Neural progenitor cell (in vitro differentiated cells): Measurements from ENCODE around the gene PLA2G4B. TPM values are rescaled to one million over a fixed set of nuclear protein-coding genes. Genes with fewer than 3 reads are reported as not detected.
A peak's percentile ranks its signal among the peaks of the same experiment; 100 is the strongest.

Experiments
- DNase-seq: peaks from one replicate; pipeline ENCODE4 v3.0.0-alpha.2; 2016; ENCODE audit warnings: low spot score
- H2AFZ ChIP-seq: fragments of 200-600 bp; sonication (generic); replicated peaks from 2 replicates; pipeline ENCODE4 v1.6.1; 2016; ENCODE audit warnings: antibody characterized with exemption
- H3F3A ChIP-seq: fragments of 200-600 bp; sonication (generic); 2 replicates; pipeline ENCODE4 v1.6.1; 2016; ENCODE audit warnings: antibody characterized with exemption, low read depth
- H3K27ac ChIP-seq: fragments of 200-600 bp; sonication (generic); 2 replicates; pipeline ENCODE4 v1.5.1; 2016; ENCODE audit warnings: mild to moderate bottlenecking
- H3K27me3 ChIP-seq: fragments of 200-600 bp; sonication (generic); 2 replicates; pipeline ENCODE4 v1.6.1; 2016; ENCODE audit warnings: mild to moderate bottlenecking, moderate library complexity
- H3K36me3 ChIP-seq: fragments of 200-600 bp; sonication (generic); 2 replicates; pipeline ENCODE4 v1.5.1; 2016
- H3K4me1 ChIP-seq: fragments of 200-600 bp; sonication (generic); 2 replicates; pipeline ENCODE4 v1.6.1; 2016; ENCODE audit warnings: mixed run types
- H3K4me2 ChIP-seq: fragments of 200-600 bp; sonication (generic); 2 replicates; pipeline ENCODE4 v1.6.1; 2016
- H3K4me3 ChIP-seq: fragments of 200-600 bp; sonication (generic); 2 replicates; pipeline ENCODE4 v1.5.1; 2016
- H3K79me2 ChIP-seq: fragments of 200-600 bp; sonication (generic); 2 replicates; pipeline ENCODE4 v1.6.1; 2016; ENCODE audit warnings: low read depth
- H3K9ac ChIP-seq: fragments of 200-600 bp; sonication (generic); 2 replicates; pipeline ENCODE4 v1.6.1; 2016
- H3K9me3 ChIP-seq: fragments of 200-600 bp; sonication (generic); 2 replicates; pipeline ENCODE4 v1.5.1; 2016; ENCODE audit warnings: low read depth
- H4K20me1 ChIP-seq: fragments of 200-600 bp; sonication (generic); 2 replicates; pipeline ENCODE4 v1.6.1; 2016; ENCODE audit warnings: low read depth
- H3K27ac Mint-ChIP-seq: 3 replicates; pipeline ENCODE4 v1.8.0; 2021; ENCODE audit warnings: mixed read lengths
- H3K27me3 Mint-ChIP-seq: 2 replicates; pipeline ENCODE4 v1.8.0; 2022; ENCODE audit warnings: low read depth, mild to moderate bottlenecking, inconsistent platforms, moderate library complexity, mixed read lengths; ENCODE audit not compliant: insufficient read depth
- H3K36me3 Mint-ChIP-seq: 3 replicates; pipeline ENCODE4 v1.8.0; 2021; ENCODE audit warnings: mixed read lengths
- H3K4me1 Mint-ChIP-seq: 3 replicates; pipeline ENCODE4 v1.8.0; 2021; ENCODE audit warnings: mixed read lengths
- H3K4me3 Mint-ChIP-seq: 3 replicates; pipeline ENCODE4 v1.8.0; 2021; ENCODE audit warnings: mild to moderate bottlenecking, moderate library complexity, mixed read lengths
- H3K9me3 Mint-ChIP-seq: 3 replicates; pipeline ENCODE4 v1.8.0; 2020; ENCODE audit warnings: mixed read lengths
- EZH2 ChIP-seq: fragments of 200-600 bp; sonication (generic); IDR thresholded peaks from 2 replicates; pipeline ENCODE4 v1.6.1; 2017; ENCODE audit warnings: antibody characterized with exemption, mild to moderate bottlenecking, moderate library complexity
- EZH2phosphoT487 ChIP-seq: fragments of 200-600 bp; sonication (generic); IDR thresholded peaks from 2 replicates; pipeline ENCODE4 v1.6.1; 2017; ENCODE audit warnings: antibody characterized with exemption
- total RNA-seq: library from RNA; depleted of rRNA; stranded (reverse); fragments of >200 nt; gene quantifications from 2 replicates; pipeline ENCODE4 v1.2.3, GENCODE V29; 2015; ENCODE audit warnings: low replicate concordance
- TF ChIP-seq, protein P1 (sequence below): fragments of 200-600 bp; sonication (generic); IDR thresholded peaks from 2 replicates; pipeline ENCODE4 v1.5.1; 2017; ENCODE audit warnings: antibody characterized with exemption, mild to moderate bottlenecking

The PLA2G4B gene
- total RNA-seq, 1 donor from 2014 or later, result 2.0 TPM

DNA sequence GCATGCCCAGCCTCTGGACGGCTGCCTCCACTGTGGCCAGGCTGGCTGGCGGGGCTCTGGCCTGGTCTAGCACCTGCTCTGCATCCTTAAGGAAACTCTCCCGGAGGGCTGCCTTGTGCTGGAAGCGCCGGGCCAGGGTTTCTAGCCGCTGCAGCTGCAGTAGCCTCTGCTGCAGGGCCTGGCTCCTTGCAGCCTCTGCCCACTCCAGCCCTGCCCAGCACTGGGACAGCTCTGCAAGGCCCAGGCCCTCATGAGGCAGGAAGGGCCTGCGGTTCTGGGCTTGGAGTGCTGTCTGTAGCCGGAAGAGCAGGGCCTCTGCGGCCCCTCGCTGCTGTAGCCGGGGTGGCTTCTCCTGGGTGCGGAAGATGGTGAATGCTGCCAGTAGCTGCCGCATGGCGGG is 47.2 kb downstream of the PLA2G4B start:
- Mint-ChIP-seq H3K27me3 (peaks cover 13% of the 10 kb centered on the region), H3K4me3 (no peak overlapping the region), H3K36me3 (peaks cover 4% of the 10 kb centered on the region), H3K9me3 (no peaks in the 10 kb centered on the region), H3K27ac (no peak overlapping the region), H3K4me1 (peaks cover 20% of the 10 kb centered on the region)
- Histone ChIP-seq H3K27ac (no peak overlapping the region), H3K9ac (no peak overlapping the region), H3K36me3 (no peaks in the 10 kb centered on the region), H3K27me3 (peaks cover 39% of the 10 kb centered on the region), H3K4me2 (peak overlapping the region; percentile 55), H3K79me2 (no peaks in the 10 kb centered on the region), H3K4me3 (no peak overlapping the region), H2AFZ (no peak overlapping the region), H3K4me1 (peaks cover 26% of the 10 kb centered on the region), H3F3A (peaks cover 8% of the 10 kb centered on the region), H3K9me3 (no peaks in the 10 kb centered on the region), H4K20me1 (no peaks in the 10 kb centered on the region)
- TF ChIP-seq EZH2, result no peak
- TF ChIP-seq EZH2phosphoT487, result no peak
- TF ChIP-seq, protein P1, sequence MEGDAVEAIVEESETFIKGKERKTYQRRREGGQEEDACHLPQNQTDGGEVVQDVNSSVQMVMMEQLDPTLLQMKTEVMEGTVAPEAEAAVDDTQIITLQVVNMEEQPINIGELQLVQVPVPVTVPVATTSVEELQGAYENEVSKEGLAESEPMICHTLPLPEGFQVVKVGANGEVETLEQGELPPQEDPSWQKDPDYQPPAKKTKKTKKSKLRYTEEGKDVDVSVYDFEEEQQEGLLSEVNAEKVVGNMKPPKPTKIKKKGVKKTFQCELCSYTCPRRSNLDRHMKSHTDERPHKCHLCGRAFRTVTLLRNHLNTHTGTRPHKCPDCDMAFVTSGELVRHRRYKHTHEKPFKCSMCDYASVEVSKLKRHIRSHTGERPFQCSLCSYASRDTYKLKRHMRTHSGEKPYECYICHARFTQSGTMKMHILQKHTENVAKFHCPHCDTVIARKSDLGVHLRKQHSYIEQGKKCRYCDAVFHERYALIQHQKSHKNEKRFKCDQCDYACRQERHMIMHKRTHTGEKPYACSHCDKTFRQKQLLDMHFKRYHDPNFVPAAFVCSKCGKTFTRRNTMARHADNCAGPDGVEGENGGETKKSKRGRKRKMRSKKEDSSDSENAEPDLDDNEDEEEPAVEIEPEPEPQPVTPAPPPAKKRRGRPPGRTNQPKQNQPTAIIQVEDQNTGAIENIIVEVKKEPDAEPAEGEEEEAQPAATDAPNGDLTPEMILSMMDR, result no peak
- no peak for DNase-seq

- Histone ChIP-seq H3F3A (peaks cover 12% of the 10 kb centered on the region), H4K20me1 (no peaks in the 10 kb centered on the region), H3K9me3 (no peaks in the 10 kb centered on the region), H3K4me2 (peak overlapping the region; percentile 55), H3K79me2 (no peaks in the 10 kb centered on the region), H3K27me3 (peaks cover 30% of the 10 kb centered on the region), H3K36me3 (no peaks in the 10 kb centered on the region), H3K4me1 (peaks cover 35% of the 10 kb centered on the region), H3K4me3 (no peak overlapping the region), H2AFZ (no peak overlapping the region), H3K27ac (no peak overlapping the region), H3K9ac (no peak overlapping the region)
- H3K4me3 Mint-ChIP-seq, result no peak overlapping the region
- H3K27ac Mint-ChIP-seq, result no peak overlapping the region
- peak; percentile 71 for DNase-seq
- H3K27me3 Mint-ChIP-seq, result peaks cover 8% of the 10 kb centered on the region
- no peaks in the 10 kb centered on the region for H3K9me3 Mint-ChIP-seq
- H3K36me3 Mint-ChIP-seq, result peaks cover 2% of the 10 kb centered on the region
- TF ChIP-seq EZH2 (no peak), EZH2phosphoT487 (no peak)
- TF ChIP-seq, protein P1, result no peak
- peaks cover 23% of the 10 kb centered on the region for H3K4me1 Mint-ChIP-seq
Measured at GRCh38 chr15:41886741-41887140, 48.1 kb downstream of the PLA2G4B start.

- Histone ChIP-seq H3F3A (peaks cover 12% of the 10 kb centered on the region), H3K4me1 (peaks cover 31% of the 10 kb centered on the region), H2AFZ (no peak overlapping the region), H3K36me3 (no peaks in the 10 kb centered on the region), H3K9me3 (no peaks in the 10 kb centered on the region), H3K4me3 (no peak overlapping the region), H4K20me1 (no peaks in the 10 kb centered on the region), H3K9ac (no peak overlapping the region), H3K27ac (no peak overlapping the region), H3K4me2 (peak overlapping the region; percentile 7), H3K79me2 (no peaks in the 10 kb centered on the region), H3K27me3 (peaks cover 26% of the 10 kb centered on the region)
- no peak for TF ChIP-seq EZH2
- no peak for TF ChIP-seq EZH2phosphoT487
- TF ChIP-seq, protein P1, result no peak
- Mint-ChIP-seq H3K36me3 (peaks cover 2% of the 10 kb centered on the region), H3K4me1 (peaks cover 24% of the 10 kb centered on the region), H3K27ac (no peak overlapping the region), H3K4me3 (no peak overlapping the region), H3K9me3 (no peaks in the 10 kb centered on the region), H3K27me3 (peaks cover 8% of the 10 kb centered on the region)
- no peak for DNase-seq
Measured at GRCh38 chr15:41887161-41887560, 48.5 kb downstream of the PLA2G4B start.
